DOHH2 (cell line): ENCODE results near the gene CDH22.

ENCODE experiments used
- H3F3A ChIP-seq: fragments of 200-600 bp; sonication (generic), shearing (Covaris generic); 2 replicates; pipeline ENCODE4 v1.6.0; 2016; ENCODE audit warnings: antibody characterized with exemption, mild to moderate bottlenecking; ENCODE audit not compliant: control insufficient read depth, insufficient read depth
- H3K27ac ChIP-seq: fragments of 200-600 bp; sonication (generic); 2 replicates; pipeline ENCODE4 v1.5.1; 2014; ENCODE audit warnings: low read depth, mild to moderate bottlenecking, low read length, moderate library complexity
- H3K27me3 ChIP-seq: fragments of 200-600 bp; sonication (generic); 2 replicates; pipeline ENCODE4 v1.6.1; 2014; ENCODE audit warnings: mild to moderate bottlenecking, low read length, mixed read lengths; ENCODE audit not compliant: control insufficient read depth
- H3K36me3 ChIP-seq: fragments of 200-600 bp; sonication (generic); 2 replicates; pipeline ENCODE4 v1.6.1; 2014; ENCODE audit warnings: mild to moderate bottlenecking, low read length, moderate library complexity, mixed read lengths; ENCODE audit not compliant: control insufficient read depth
- H3K4me1 ChIP-seq: fragments of 200-600 bp; sonication (generic); 2 replicates; pipeline ENCODE4 v1.6.1; 2014; ENCODE audit warnings: mild to moderate bottlenecking, low read length, mixed read lengths; ENCODE audit not compliant: control insufficient read depth
- H3K4me2 ChIP-seq: fragments of 200-600 bp; sonication (generic); 2 replicates; pipeline ENCODE4 v1.6.0; 2014; ENCODE audit warnings: mild to moderate bottlenecking, low read length, moderate library complexity
- H3K4me3 ChIP-seq: fragments of 200-600 bp; sonication (generic); 2 replicates; pipeline ENCODE4 v1.5.1; 2014; ENCODE audit warnings: mild to moderate bottlenecking, low read length, mixed read lengths
- H3K79me2 ChIP-seq: fragments of 200-600 bp; sonication (generic); 2 replicates; pipeline ENCODE4 v1.6.1; 2014; ENCODE audit warnings: mild to moderate bottlenecking, low read length, mixed read lengths; ENCODE audit not compliant: control insufficient read depth
- H3K9me2 ChIP-seq: fragments of 200-600 bp; sonication (generic); replicated peaks from 2 replicates; pipeline ENCODE4 v1.6.1; 2014; ENCODE audit warnings: mild to moderate bottlenecking, low read length, mixed read lengths; ENCODE audit not compliant: control insufficient read depth
- H3K9me3 ChIP-seq: fragments of 200-600 bp; sonication (generic); 2 replicates; pipeline ENCODE4 v1.6.1; 2014; ENCODE audit warnings: antibody characterized with exemption, low read length, mixed read lengths; ENCODE audit not compliant: control insufficient read depth, insufficient read depth
- H4K20me1 ChIP-seq: fragments of 200-600 bp; sonication (generic); 2 replicates; pipeline ENCODE4 v1.6.0; 2014; ENCODE audit warnings: low read depth, mild to moderate bottlenecking, antibody characterized with exemption, low read length, moderate library complexity; ENCODE audit not compliant: control insufficient read depth, insufficient read depth
- EZH2phosphoT487 ChIP-seq: fragments of 200-600 bp; sonication (generic); IDR thresholded peaks from 2 replicates; pipeline ENCODE4 v1.6.1; 2017; ENCODE audit warnings: borderline replicate concordance, mild to moderate bottlenecking, antibody characterized with exemption, low read length, moderate library complexity, mixed read lengths
- TF ChIP-seq, protein P1 (sequence below): fragments of 200-600 bp; sonication (generic); IDR thresholded peaks from one replicate; pipeline ENCODE4 v1.5.1; 2014; ENCODE audit warnings: antibody characterized with exemption, mild to moderate bottlenecking, low read depth, low read length; ENCODE audit not compliant: poor library complexity, severe bottlenecking

The CDH22 gene

GRCh38 chr20:46350986-46351267 is 42.6 kb upstream of the CDH22 start:
- Histone ChIP-seq H3K27ac (no peak overlapping the region), H3K27me3 (no peaks in the 10 kb centered on the region), H3K4me3 (no peak overlapping the region), H3F3A (no peaks in the 10 kb centered on the region), H3K9me2 (no peaks in the 10 kb centered on the region), H3K79me2 (no peaks in the 10 kb centered on the region), H3K36me3 (peaks cover 11% of the 10 kb centered on the region), H3K4me1 (peaks cover 24% of the 10 kb centered on the region), H3K9me3 (no peaks in the 10 kb centered on the region), H4K20me1 (no peaks in the 10 kb centered on the region), H3K4me2 (peak overlapping the region; percentile 57; the same call in 1 of the 2 replicates)
- no peak for TF ChIP-seq EZH2phosphoT487
- TF ChIP-seq, protein P1, sequence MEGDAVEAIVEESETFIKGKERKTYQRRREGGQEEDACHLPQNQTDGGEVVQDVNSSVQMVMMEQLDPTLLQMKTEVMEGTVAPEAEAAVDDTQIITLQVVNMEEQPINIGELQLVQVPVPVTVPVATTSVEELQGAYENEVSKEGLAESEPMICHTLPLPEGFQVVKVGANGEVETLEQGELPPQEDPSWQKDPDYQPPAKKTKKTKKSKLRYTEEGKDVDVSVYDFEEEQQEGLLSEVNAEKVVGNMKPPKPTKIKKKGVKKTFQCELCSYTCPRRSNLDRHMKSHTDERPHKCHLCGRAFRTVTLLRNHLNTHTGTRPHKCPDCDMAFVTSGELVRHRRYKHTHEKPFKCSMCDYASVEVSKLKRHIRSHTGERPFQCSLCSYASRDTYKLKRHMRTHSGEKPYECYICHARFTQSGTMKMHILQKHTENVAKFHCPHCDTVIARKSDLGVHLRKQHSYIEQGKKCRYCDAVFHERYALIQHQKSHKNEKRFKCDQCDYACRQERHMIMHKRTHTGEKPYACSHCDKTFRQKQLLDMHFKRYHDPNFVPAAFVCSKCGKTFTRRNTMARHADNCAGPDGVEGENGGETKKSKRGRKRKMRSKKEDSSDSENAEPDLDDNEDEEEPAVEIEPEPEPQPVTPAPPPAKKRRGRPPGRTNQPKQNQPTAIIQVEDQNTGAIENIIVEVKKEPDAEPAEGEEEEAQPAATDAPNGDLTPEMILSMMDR, result no peak

GRCh38 chr20:46350201-46350985 is 42.1 kb upstream of the CDH22 start:
- H3K36me3 ChIP-seq, result peaks cover 11% of the 10 kb centered on the region
- peak overlapping the region; percentile 28 for H3K4me3 ChIP-seq
- peak overlapping the region; percentile 40 for H3K27ac ChIP-seq
- peaks cover 24% of the 10 kb centered on the region for H3K4me1 ChIP-seq
- H3K9me2 ChIP-seq, result no peaks in the 10 kb centered on the region
- no peaks in the 10 kb centered on the region for H3K9me3 ChIP-seq
- H3K79me2 ChIP-seq, result no peaks in the 10 kb centered on the region
- H3K4me2 ChIP-seq, result peak overlapping the region; percentile 57
- H3K27me3 ChIP-seq, result no peaks in the 10 kb centered on the region
- no peaks in the 10 kb centered on the region for H4K20me1 ChIP-seq
- TF ChIP-seq EZH2phosphoT487, result no peak
- TF ChIP-seq, protein P1, result no peak
- H3F3A ChIP-seq, result no peaks in the 10 kb centered on the region

DNA sequence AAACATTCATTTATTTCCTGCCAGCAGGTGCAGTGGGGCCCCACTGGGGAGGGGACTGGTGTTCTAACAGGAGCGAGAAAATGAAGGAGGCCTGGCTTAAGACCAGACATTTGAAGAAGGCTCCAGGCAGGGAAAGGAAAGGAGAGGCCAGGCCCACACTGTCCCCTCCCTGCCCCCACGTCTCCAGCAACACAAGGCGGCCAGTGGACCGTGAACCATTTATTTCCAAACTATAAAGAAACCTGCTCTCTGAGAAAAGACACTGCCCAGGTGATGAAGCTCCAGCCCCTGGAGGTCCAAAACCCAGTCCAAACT is 41.4 kb upstream of the CDH22 start:
- H3K27me3 ChIP-seq, result no peaks in the 10 kb centered on the region; the same call in 1 of the 2 replicates
- H3K4me1 ChIP-seq, result peaks cover 24% of the 10 kb centered on the region
- no peaks in the 10 kb centered on the region for H3K9me3 ChIP-seq
- peak overlapping the region; percentile 28 for H3K4me3 ChIP-seq
- peak overlapping the region; percentile 57 for H3K4me2 ChIP-seq
- no peaks in the 10 kb centered on the region for H4K20me1 ChIP-seq
- peak overlapping the region; percentile 40 for H3K27ac ChIP-seq
- H3K9me2 ChIP-seq, result no peaks in the 10 kb centered on the region
- no peaks in the 10 kb centered on the region for H3F3A ChIP-seq
- H3K36me3 ChIP-seq, result peaks cover 10% of the 10 kb centered on the region
- TF ChIP-seq, protein P1, result no peak
- no peak for TF ChIP-seq EZH2phosphoT487
- no peaks in the 10 kb centered on the region for H3K79me2 ChIP-seq
